CD4-positive, alpha-beta T cell (primary cell): ENCODE data around the gene PDE12. TPM values are rescaled to one million over a fixed set of nuclear protein-coding genes. Genes with fewer than 3 reads are reported as not detected.

Experiments
- ATAC-seq: fragments of 200-7000 bp; cut with Tn5 transposase; one replicate; pipeline ENCODE4 v1.10.0; 2022; ENCODE audit warnings: mild to moderate bottlenecking; ENCODE audit not compliant: poor library complexity
- CTCF ChIA-PET: fragments of 350-600 bp; sonication (Branson Sonifier 250); formaldehyde crosslinking; loops from one replicate; lab custom pipeline; 2021; ENCODE audit warnings: antibody characterized with exemption, inconsistent platforms; lab: Charles Lee
- POLR2A ChIA-PET: fragments of 350-600 bp; sonication (Branson Sonifier 250); formaldehyde crosslinking; loops from one replicate; lab custom pipeline; 2021; ENCODE audit warnings: antibody characterized with exemption, inconsistent platforms; lab: Charles Lee
- DNase-seq, 14 experiments: peaks; one replicate each; pipeline ENCODE4 v3.0.0-alpha.2; 2013 to 2020; ENCODE audit warnings: mixed read lengths in 2 of 14
- H3K27ac ChIP-seq, 2 donors: one replicate each; pipeline versions ENCODE4 v1.5.1 to v1.7.0; 2013; ENCODE audit warnings: low read length in 2 of 2, low read depth in 1 of 2, mild to moderate bottlenecking in 1 of 2
- H3K27me3 ChIP-seq, 2 experiments: 1 replicate in 1 of 2; 2 replicates in 1 of 2; pipeline versions ENCODE4 v1.6.1 to v1.7.0; 2013; ENCODE audit warnings: low read length in 2 of 2, control low read depth in 1 of 2, mild to moderate bottlenecking in 1 of 2, moderate library complexity in 1 of 2; ENCODE audit not compliant: insufficient read depth in 2 of 2, control insufficient read depth in 1 of 2
- H3K36me3 ChIP-seq: one replicate; pipeline ENCODE4 v1.6.1; 2013; ENCODE audit warnings: low read length, control low read depth; ENCODE audit not compliant: insufficient read depth
- H3K4me1 ChIP-seq: one replicate; pipeline ENCODE4 v1.6.1; 2013; ENCODE audit warnings: low read length, control low read depth; ENCODE audit not compliant: insufficient read depth
- H3K4me3 ChIP-seq: one replicate; pipeline ENCODE4 v1.5.1; 2013; ENCODE audit warnings: mild to moderate bottlenecking, low read length, moderate library complexity
- H3K9me3 ChIP-seq, 2 experiments: 1 replicate in 1 of 2; 2 replicates in 1 of 2; pipeline versions ENCODE4 v1.6.1 to v1.7.0; 2013; ENCODE audit warnings: low read length in 2 of 2, mild to moderate bottlenecking in 2 of 2, control low read depth in 1 of 2, moderate library complexity in 1 of 2; ENCODE audit not compliant: control insufficient read depth in 1 of 2, insufficient read depth in 1 of 2
- H3K27ac Mint-ChIP-seq: one replicate; pipeline ENCODE4 v1.8.0; 2020; ENCODE audit warnings: mixed read lengths
- H3K27me3 Mint-ChIP-seq: one replicate; pipeline ENCODE4 v1.8.0; 2021; ENCODE audit warnings: mixed read lengths
- H3K36me3 Mint-ChIP-seq: one replicate; pipeline ENCODE4 v1.8.0; 2021; ENCODE audit warnings: low read depth, mixed read lengths
- H3K4me1 Mint-ChIP-seq: one replicate; pipeline ENCODE4 v1.8.0; 2021; ENCODE audit warnings: low read depth, mixed read lengths
- H3K4me3 Mint-ChIP-seq: one replicate; pipeline ENCODE4 v1.8.0; 2020; ENCODE audit warnings: mild to moderate bottlenecking, mixed read lengths
- H3K9me3 Mint-ChIP-seq: one replicate; pipeline ENCODE4 v1.8.0; 2020; ENCODE audit warnings: mixed read lengths
- CTCF ChIP-seq: fragments of 200-600 bp; IDR thresholded peaks from one replicate; pipeline ENCODE4 v1.8.0; 2022; ENCODE audit warnings: antibody characterized with exemption, mild to moderate bottlenecking
- intact Hi-C, 2 experiments: fragments of 100-400 bp; cut with DNase I in 1 of 2; cut with micrococcal nuclease in 1 of 2; formaldehyde crosslinking; loops; one replicate each; pipeline versions ENCODE4 v1.15.1 to v1.9.0; 2023 to 2025; cut with DNase I, micrococcal nuclease
- total RNA-seq, 174 experiments: library from RNA in 2 of 174; stranded (reverse) in 2 of 174; gene quantifications; one replicate each; pipeline ENCODE4 v1.2.3 and lab custom pipeline; 2021 to 2026

PDE12 gene
- total RNA-seq, 2 experiments from 2014 or later, result 40.5 to 40.9 TPM

- Histone ChIP-seq H3K4me3 (no peak overlapping the region), H3K4me1 (no peaks in the 10 kb centered on the region), H3K27me3 (no peaks in the 10 kb centered on the region), H3K27ac (no peak overlapping the region), H3K9me3 (no peaks in the 10 kb centered on the region), H3K36me3 (peaks cover 69% of the 10 kb centered on the region)
- no peaks in the 10 kb centered on the region for H3K9me3 Mint-ChIP-seq
- H3K36me3 Mint-ChIP-seq, result peaks cover 85% of the 10 kb centered on the region
- intact Hi-C loops, result no loop called here
- H3K4me1 Mint-ChIP-seq, result peaks cover 22% of the 10 kb centered on the region
- H3K27me3 Mint-ChIP-seq, result no peaks in the 10 kb centered on the region
- DNase-seq (no peak), ATAC-seq (no peak)
- POLR2A ChIA-PET, result interaction anchor here (1.0 kb wide), 1 partner anchor 20 kb away, joined by 5 read pairs; no protein-coding TSS in a partner anchor
- CTCF ChIA-PET, result no interaction called here
- no peak overlapping the region for H3K4me3 Mint-ChIP-seq
- no peak for TF ChIP-seq CTCF
- peak overlapping the region; percentile 37 for H3K27ac Mint-ChIP-seq
These were observed 20.0 kb downstream of the PDE12 start for GRCh38 chr3:57575966-57576626.

DNA sequence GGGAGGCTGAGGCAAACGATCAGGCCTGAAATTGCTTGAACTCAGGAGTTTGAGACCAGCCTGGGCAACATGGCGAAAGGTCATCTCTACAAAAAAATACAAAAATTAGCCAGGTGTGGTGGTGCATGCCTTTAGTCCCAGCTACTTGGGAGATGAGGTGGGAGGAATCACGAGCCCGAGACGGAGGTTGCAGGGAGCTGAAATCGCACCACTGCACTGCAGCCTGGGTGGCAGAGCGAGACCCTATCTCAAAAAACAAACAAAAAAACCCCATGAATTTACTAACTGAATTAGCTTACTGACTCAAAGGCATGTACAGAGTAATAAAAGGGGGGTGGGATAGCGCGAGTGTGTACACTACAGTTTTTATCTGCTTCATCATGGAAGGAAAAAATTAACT is 21.7 kb downstream of the PDE12 start:
- no peak for ATAC-seq

GRCh38 chr3:57582474-57583168 is 26.5 kb downstream of the PDE12 start:
- intact Hi-C loops, result loop anchor here in 1 of 2 experiments (10.0 kb wide), 1 partner anchor 188 kb away; no protein-coding TSS in a partner anchor
- Mint-ChIP-seq H3K4me1 (peaks cover 30% of the 10 kb centered on the region), H3K4me3 (no peak overlapping the region), H3K9me3 (no peaks in the 10 kb centered on the region), H3K27ac (peak overlapping the region; percentile 1), H3K36me3 (peaks cover 66% of the 10 kb centered on the region), H3K27me3 (no peaks in the 10 kb centered on the region)
- Histone ChIP-seq H3K4me3 (no peak overlapping the region), H3K4me1 (peaks cover 4% of the 10 kb centered on the region), H3K27ac (no peak overlapping the region), H3K9me3 (no peaks in the 10 kb centered on the region), H3K36me3 (peaks cover 59% of the 10 kb centered on the region), H3K27me3 (no peaks in the 10 kb centered on the region)
- ChIA-PET CTCF (interaction anchor here (0.6 to 1.2 kb wide), 2 partner anchors 26 to 57 kb away, joined by 4 read pairs; partner anchors contain the start of gene PDE12), POLR2A (no interaction called here)
- peak in 2 of 14 experiments; percentile 31 to 44 for DNase-seq
- TF ChIP-seq CTCF, result no peak
- peak; percentile 64 for ATAC-seq

More for the DNA sequence above, 21.7 kb downstream of the PDE12 start:
- no peak overlapping the region for H3K4me3 ChIP-seq
- Mint-ChIP-seq H3K27ac (no peak overlapping the region), H3K27me3 (no peaks in the 10 kb centered on the region), H3K4me3 (no peak overlapping the region), H3K36me3 (peaks cover 80% of the 10 kb centered on the region), H3K4me1 (peaks cover 25% of the 10 kb centered on the region), H3K9me3 (no peaks in the 10 kb centered on the region)
- CTCF ChIA-PET, result no interaction called here
- peaks cover 70% of the 10 kb centered on the region for H3K36me3 ChIP-seq
- no peaks in the 10 kb centered on the region for H3K9me3 ChIP-seq
- TF ChIP-seq CTCF, result no peak
- no peaks in the 10 kb centered on the region for H3K4me1 ChIP-seq
- H3K27ac ChIP-seq, result no peak overlapping the region
- no peak for DNase-seq
- H3K27me3 ChIP-seq, result no peaks in the 10 kb centered on the region
- intact Hi-C loops, result no loop called here
- POLR2A ChIA-PET, result no interaction called here
